RWPE1 (cell line): Measurements from ENCODE around the gene IL17B.

Experiments used
- CTCF ChIA-PET: fragments of 350-600 bp; sonication (Branson Sonifier 250); formaldehyde crosslinking; extraction: SDS; loops from one replicate; lab custom pipeline; 2021; lab: Yijun Ruan, JAX
- POLR2A ChIA-PET: fragments of 400-600 bp; formaldehyde crosslinking; extraction: SDS; loops from one replicate; lab custom pipeline; 2020; ENCODE audit warnings: antibody characterized with exemption; ENCODE audit not compliant: low non-redundant PET; lab: Yijun Ruan, JAX
- DNase-seq: peaks from one replicate; pipeline ENCODE4 v3.0.0; 2012; ENCODE audit warnings: low spot score
- H3K27ac ChIP-seq: fragments of 450-650 bp; 2 replicates; pipeline ENCODE4 v1.5.1; 2017
- CTCF ChIP-seq: fragments of 450-650 bp; conservative IDR thresholded peaks from 2 replicates; pipeline ENCODE4 v1.5.1; 2017; ENCODE audit warnings: low read depth, mild to moderate bottlenecking

The IL17B gene

DNA sequence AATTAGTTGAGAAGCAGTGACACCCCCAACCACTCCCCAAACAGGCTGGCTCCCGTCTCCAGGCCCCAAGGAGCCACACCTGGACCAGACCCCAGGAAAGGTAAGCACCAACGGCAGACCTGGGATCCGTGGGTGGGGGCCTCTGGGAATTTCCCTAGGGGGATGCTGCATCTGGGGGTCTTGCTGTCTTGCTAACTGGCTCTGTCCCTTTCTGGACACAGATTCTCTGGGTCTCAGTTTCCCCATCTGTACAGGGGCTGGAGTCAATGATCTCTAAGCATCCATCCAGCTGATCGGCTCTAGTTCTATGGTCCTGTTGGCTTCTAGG lies 27.9 kb upstream of the IL17B start:
- H3K27ac ChIP-seq = no peak overlapping the region
- TF ChIP-seq CTCF = no peak
- DNase-seq = no peak
- ChIA-PET POLR2A (no interaction called here), CTCF (interaction anchor here (0.9 kb wide), 1 partner anchor 26 kb away, joined by 8 read pairs; no protein-coding TSS in a partner anchor)

DNA sequence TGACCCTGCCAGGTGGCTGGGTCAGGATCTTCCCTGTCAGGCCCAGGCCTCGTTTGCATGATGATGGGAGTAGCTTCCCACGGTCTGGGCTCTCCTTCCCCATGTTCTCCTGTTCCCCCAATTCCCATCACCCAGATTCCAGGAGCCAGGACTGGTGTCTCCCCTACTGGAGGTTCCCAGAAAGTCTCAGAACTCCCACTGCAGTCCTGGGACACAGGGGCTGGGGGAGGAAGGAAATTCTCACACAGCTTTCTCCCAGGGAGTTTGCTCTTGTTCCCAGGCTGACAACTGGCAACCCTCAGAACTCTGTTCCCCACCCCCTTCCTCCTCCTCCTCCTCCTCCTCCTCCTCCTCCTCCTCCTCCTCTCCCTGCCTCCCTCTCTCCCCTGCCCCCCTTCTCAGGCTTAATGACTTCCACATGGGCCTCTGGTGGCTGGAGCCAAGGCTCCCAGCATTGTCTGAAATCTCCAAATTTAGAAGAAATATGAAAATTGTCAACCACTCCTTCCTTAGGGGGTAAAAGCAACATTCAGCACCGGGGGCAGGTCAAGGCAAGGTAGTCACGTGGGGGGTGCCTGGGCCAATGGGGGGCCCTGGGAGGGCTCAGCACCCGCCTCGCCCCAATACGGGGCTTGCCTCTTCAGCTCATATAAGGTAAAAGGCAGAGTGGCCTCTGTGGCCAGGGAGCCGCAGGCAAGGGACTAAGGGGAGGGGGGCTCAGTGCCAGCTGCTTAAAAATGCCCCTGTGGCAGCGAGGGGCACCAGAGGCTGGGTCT lies 27.3 kb upstream of the IL17B start:
- no peak overlapping the region for H3K27ac ChIP-seq
- DNase-seq = no peak
- POLR2A ChIA-PET = no interaction called here
- CTCF ChIA-PET = interaction anchor here (0.6 to 0.7 kb wide), 2 partner anchors 18 to 24 kb away, joined by 3 to 5 read pairs; no protein-coding TSS in a partner anchor
- no peak for TF ChIP-seq CTCF

- no peak overlapping the region for H3K27ac ChIP-seq
- no peak for DNase-seq
- CTCF ChIA-PET = interaction anchor here (0.6 to 1.7 kb wide), 2 partner anchors 8 to 18 kb away, joined by 4 to 5 read pairs; no protein-coding TSS in a partner anchor
- no peak for TF ChIP-seq CTCF
- POLR2A ChIA-PET = no interaction called here
Observed at GRCh38 chr5:149405550-149406202, 26.6 kb upstream of the IL17B start.

- CTCF ChIA-PET = interaction anchor here (1.7 kb wide), 1 partner anchor 9 kb away, joined by 4 read pairs; no protein-coding TSS in a partner anchor
- no peak for DNase-seq
- POLR2A ChIA-PET = no interaction called here
- no peak for TF ChIP-seq CTCF
- no peak overlapping the region for H3K27ac ChIP-seq
Observed at GRCh38 chr5:149404746-149405549, 25.9 kb upstream of the IL17B start.

DNA sequence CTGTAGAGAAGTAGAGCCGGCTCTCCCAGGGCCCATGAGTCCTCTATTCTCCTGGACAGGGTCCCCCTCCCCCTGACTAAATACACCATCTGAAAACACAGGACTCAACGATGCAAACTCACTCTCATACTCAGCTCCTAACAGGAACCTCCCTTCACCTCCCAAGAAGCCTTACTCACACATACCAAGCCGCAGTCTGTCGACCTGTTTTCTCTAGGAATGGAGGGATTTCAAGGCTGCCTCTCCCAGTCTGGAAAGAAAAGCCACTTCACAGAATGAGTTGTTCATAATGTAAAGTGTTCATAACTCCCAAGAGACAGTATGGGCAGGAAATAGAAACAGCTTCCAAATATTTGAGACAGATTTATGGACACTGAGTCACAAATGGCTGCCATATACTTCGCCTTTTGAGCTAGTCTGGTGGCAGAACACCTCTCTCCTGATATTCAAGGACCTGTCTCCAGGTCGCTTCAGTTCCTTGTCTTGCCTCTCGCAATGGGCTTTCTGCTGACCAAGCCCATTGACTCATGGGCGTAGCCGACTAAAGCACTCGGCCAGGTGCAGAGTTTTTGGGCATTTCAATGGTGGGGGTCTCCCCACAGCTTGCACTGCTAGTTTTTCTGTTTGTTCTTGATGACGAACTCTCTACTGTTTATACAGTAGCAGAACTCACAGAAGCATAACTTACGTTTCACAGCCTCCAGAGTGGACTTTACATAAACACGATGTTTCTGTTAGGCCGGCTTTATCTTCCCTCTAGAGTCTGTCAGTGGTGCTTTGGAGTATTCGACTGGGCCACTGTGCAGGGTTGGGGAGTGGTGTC lies 25.0 kb upstream of the IL17B start:
- TF ChIP-seq CTCF = no peak
- no peak overlapping the region for H3K27ac ChIP-seq
- DNase-seq = no peak
- ChIA-PET POLR2A (no interaction called here), CTCF (interaction anchor here (0.6 to 1.7 kb wide), 5 partner anchors 9 to 161 kb away, joined by 3 to 4 read pairs (median 4); no protein-coding TSS in a partner anchor)
